GM21515 (cell line): ENCODE results near the gene MYH7B.

ENCODE experiments used
- ATAC-seq: cut with Tn5 transposase; IDR thresholded peaks from one replicate; pipeline ENCODE4 v1.9.1; 2021; ENCODE audit not compliant: unreplicated experiment

The MYH7B gene

GRCh38 chr20:34974246-34974645 is 18.6 kb downstream of the MYH7B start:
- no peak for ATAC-seq

- no peak for ATAC-seq
These were observed 20.6 kb downstream of the MYH7B start for GRCh38 chr20:34976286-34976685.

GRCh38 chr20:34977365-34978091 is 21.9 kb downstream of the MYH7B start:
- no peak for ATAC-seq

- no peak for ATAC-seq
These were observed 22.6 kb downstream of the MYH7B start for GRCh38 chr20:34978092-34978744.

GRCh38 chr20:34979366-34980153 is 23.9 kb downstream of the MYH7B start:
- no peak for ATAC-seq

GRCh38 chr20:34980543-34981233 is 25.0 kb downstream of the MYH7B start:
- no peak for ATAC-seq

- no peak for ATAC-seq
These were observed 26.8 kb downstream of the MYH7B start for GRCh38 chr20:34982270-34983088.

GRCh38 chr20:34983089-34983820 is 27.6 kb downstream of the MYH7B start:
- ATAC-seq: no peak

GRCh38 chr20:34983995-34984735 is 28.5 kb downstream of the MYH7B start:
- no peak for ATAC-seq

- ATAC-seq: no peak
These were observed 29.1 kb downstream of the MYH7B start for GRCh38 chr20:34984756-34985261.

- ATAC-seq: no peak
These were observed 30.0 kb downstream of the MYH7B start for GRCh38 chr20:34985461-34986310.

GRCh38 chr20:34986311-34987287 is 30.9 kb downstream of the MYH7B start:
- ATAC-seq: no peak

GRCh38 chr20:34987288-34988190 is 31.9 kb downstream of the MYH7B start:
- no peak for ATAC-seq

GRCh38 chr20:34988191-34988540 is 32.5 kb downstream of the MYH7B start:
- no peak for ATAC-seq

- no peak for ATAC-seq
These were observed 33.5 kb downstream of the MYH7B start for GRCh38 chr20:34989118-34989517.

GRCh38 chr20:34989670-34990069 is 34.0 kb downstream of the MYH7B start:
- ATAC-seq: no peak
